ENCODE results near the gene BCL10. TPM values are rescaled to one million over a fixed set of nuclear protein-coding genes. Genes with fewer than 3 reads are reported as not detected.

BCL10 gene
- total RNA-seq, 1 experiment from 2014 or later: 26.1 TPM

- Histone ChIP-seq H2AK5ac (ENCODE audit: insufficient read length, low read length) (no peak overlapping the region), H3K56ac (ENCODE audit: insufficient read length, low read depth, low read length) (no peak overlapping the region), H3K23me2 (ENCODE audit: insufficient read length, low read depth, low read length, poor library complexity, severe bottlenecking) (no peaks in the 10 kb centered on the region), H4K91ac (ENCODE audit: insufficient read length, low read depth, low read length) (no peak overlapping the region), H2BK15ac (ENCODE audit: low read depth, low read length) (no peak overlapping the region), H3K4me1 (ENCODE audit: insufficient read depth, low read length) (peaks cover 2% of the 10 kb centered on the region; the same call in 1 of the 2 replicates), H3K14ac (ENCODE audit: insufficient read depth, low read length) (no peak overlapping the region), H3K79me2 (ENCODE audit: insufficient read depth, low read length) (no peaks in the 10 kb centered on the region), H3T11ph (ENCODE audit: low read length) (no peak overlapping the region), H3K4me2 (ENCODE audit: insufficient read depth, insufficient read length, low read length) (no peak overlapping the region), H2BK20ac (ENCODE audit: low read depth, low read length, poor library complexity, severe bottlenecking) (no peak overlapping the region), H3K79me1 (ENCODE audit: insufficient read depth, low read depth, low read length, poor library complexity, severe bottlenecking) (no peaks in the 10 kb centered on the region), H3K27ac (ENCODE audit: insufficient read length, low read depth, low read length) (no peak overlapping the region), H4K5ac (ENCODE audit: insufficient read length, low read depth, low read length) (no peak overlapping the region), H4K8ac (replicated peaks; ENCODE audit: insufficient read length, low read depth, low read length) (no peak overlapping the region), H3K27me3 (ENCODE audit: insufficient read depth, low read length) (no peaks in the 10 kb centered on the region), H3K9me3 (ENCODE audit: control insufficient read depth, low read depth, low read length) (no peaks in the 10 kb centered on the region), H3K9ac (ENCODE audit: extremely low read depth, insufficient read length, low read length) (no peak overlapping the region), H2AFZ (ENCODE audit: low read length) (no peak overlapping the region), H3K18ac (ENCODE audit: insufficient read length, low read depth, low read length) (no peak overlapping the region), H2BK5ac (ENCODE audit: insufficient read length, low read length) (no peak overlapping the region), H2BK120ac (ENCODE audit: low read depth, low read length, poor library complexity, severe bottlenecking) (no peak overlapping the region), H2BK12ac (ENCODE audit: insufficient read length, low read depth, low read length) (no peak overlapping the region), H4K20me1 (ENCODE audit: control insufficient read depth, insufficient read depth, insufficient read length) (no peaks in the 10 kb centered on the region), H3K23ac (ENCODE audit: insufficient read length, low read depth, low read length) (no peak overlapping the region), H3K4ac (ENCODE audit: low read depth, low read length) (no peak overlapping the region)
- no peaks in the 10 kb centered on the region for H3K36me3 Mint-ChIP-seq (ENCODE audit: insufficient read depth in 1 of 3, low read depth in 3 of 3)
- peak overlapping the region; percentile 0 to 74 (median 68); a peak in 6 of 7 replicates for H3K27ac Mint-ChIP-seq
- TF ChIP-seq, protein P1, sequence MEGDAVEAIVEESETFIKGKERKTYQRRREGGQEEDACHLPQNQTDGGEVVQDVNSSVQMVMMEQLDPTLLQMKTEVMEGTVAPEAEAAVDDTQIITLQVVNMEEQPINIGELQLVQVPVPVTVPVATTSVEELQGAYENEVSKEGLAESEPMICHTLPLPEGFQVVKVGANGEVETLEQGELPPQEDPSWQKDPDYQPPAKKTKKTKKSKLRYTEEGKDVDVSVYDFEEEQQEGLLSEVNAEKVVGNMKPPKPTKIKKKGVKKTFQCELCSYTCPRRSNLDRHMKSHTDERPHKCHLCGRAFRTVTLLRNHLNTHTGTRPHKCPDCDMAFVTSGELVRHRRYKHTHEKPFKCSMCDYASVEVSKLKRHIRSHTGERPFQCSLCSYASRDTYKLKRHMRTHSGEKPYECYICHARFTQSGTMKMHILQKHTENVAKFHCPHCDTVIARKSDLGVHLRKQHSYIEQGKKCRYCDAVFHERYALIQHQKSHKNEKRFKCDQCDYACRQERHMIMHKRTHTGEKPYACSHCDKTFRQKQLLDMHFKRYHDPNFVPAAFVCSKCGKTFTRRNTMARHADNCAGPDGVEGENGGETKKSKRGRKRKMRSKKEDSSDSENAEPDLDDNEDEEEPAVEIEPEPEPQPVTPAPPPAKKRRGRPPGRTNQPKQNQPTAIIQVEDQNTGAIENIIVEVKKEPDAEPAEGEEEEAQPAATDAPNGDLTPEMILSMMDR (conservative IDR thresholded peaks at IDR 0.05): no peak
- no peak for DNase-seq
- no peaks in the 10 kb centered on the region for H3K9me3 Mint-ChIP-seq
- no peak overlapping the region for H3K4me3 Mint-ChIP-seq
- peaks cover 16 to 17% of the 10 kb centered on the region in 2 experiments for H3K4me1 Mint-ChIP-seq
- no CpG with 5 or more reads among the region's 2 CpGs for WGBS (ENCODE audit: extremely low coverage, insufficient read length, low lambda C conversion rate)
- H3K27me3 Mint-ChIP-seq (ENCODE audit: low read depth): no peaks in the 10 kb centered on the region
Observed at GRCh38 chr1:85320371-85321131, 44.1 kb upstream of the BCL10 start.

Data from H9 (cell line).